OCI-LY7 (cell line): ENCODE data around the gene ANKRD11. TPM values are rescaled to one million over a fixed set of nuclear protein-coding genes. Genes with fewer than 3 reads are reported as not detected.
"Not testable (repeated sequence)": the region's sequence is repeated elsewhere in the genome, so short reads cannot be mapped to it uniquely, and the experiment has no call there.

Experiments
- BruUV-seq: library from RNA; stranded (reverse); fragments of 400-500 nt; replicated peaks from 2 replicates; lab custom pipeline; 2021; lab: Mats Ljungman, UMichigan
- CTCF ChIA-PET: fragments of 300-600 bp; sonication (Branson Sonifier 250); formaldehyde crosslinking; loops from one replicate; lab custom pipeline; 2022; ENCODE audit warnings: antibody characterized with exemption; ENCODE audit not compliant: unreplicated experiment; lab: Charles Lee
- POLR2A ChIA-PET: fragments of 300-600 bp; sonication (Branson Sonifier 250); formaldehyde crosslinking; loops from one replicate; lab custom pipeline; 2022; ENCODE audit warnings: antibody characterized with exemption; lab: Charles Lee
- DNase-seq: peaks from one replicate; pipeline ENCODE4 v3.0.0-alpha.2; 2015; ENCODE audit warnings: low spot score
- H2AFZ ChIP-seq: fragments of 200-600 bp; sonication (generic), shearing (Covaris generic); 2 replicates; pipeline ENCODE4 v1.6.1; 2014; ENCODE audit warnings: mild to moderate bottlenecking, antibody characterized with exemption, low read length, moderate library complexity
- H3K27ac ChIP-seq: fragments of 200-600 bp; sonication (generic); 2 replicates; pipeline ENCODE4 v1.5.1; 2014; ENCODE audit warnings: mixed run types, low read depth, mild to moderate bottlenecking, moderate library complexity, low read length, inconsistent platforms; ENCODE audit not compliant: poor library complexity, severe bottlenecking
- H3K36me3 ChIP-seq: fragments of 200-600 bp; sonication (generic); 2 replicates; pipeline ENCODE4 v1.6.1; 2014; ENCODE audit warnings: mild to moderate bottlenecking, antibody characterized with exemption, low read length, moderate library complexity, mixed read lengths; ENCODE audit not compliant: insufficient read depth
- H3K4me1 ChIP-seq: fragments of 200-600 bp; sonication (generic); 2 replicates; pipeline ENCODE4 v1.5.1; 2014; ENCODE audit warnings: mild to moderate bottlenecking, low read length; ENCODE audit not compliant: insufficient read depth, poor library complexity, severe bottlenecking
- H3K4me2 ChIP-seq: fragments of 200-600 bp; sonication (generic); 2 replicates; pipeline ENCODE4 v1.6.1; 2014; ENCODE audit warnings: mild to moderate bottlenecking, low read length
- H3K4me3 ChIP-seq: fragments of 200-600 bp; sonication (generic); 2 replicates; pipeline ENCODE4 v1.5.1; 2014; ENCODE audit warnings: mild to moderate bottlenecking, low read depth, low read length; ENCODE audit not compliant: poor library complexity, severe bottlenecking
- H3K79me2 ChIP-seq: fragments of 200-600 bp; sonication (generic); 2 replicates; pipeline ENCODE4 v1.6.1; 2016; ENCODE audit warnings: low read depth, mild to moderate bottlenecking, low read length, moderate library complexity, mixed read lengths; ENCODE audit not compliant: insufficient read depth
- H3K9me2 ChIP-seq: fragments of 200-600 bp; sonication (generic); 2 replicates; pipeline ENCODE4 v1.6.1; 2016; ENCODE audit warnings: mild to moderate bottlenecking, low read length, mixed read lengths; ENCODE audit not compliant: insufficient read depth
- H3K9me3 ChIP-seq: fragments of 200-600 bp; sonication (generic); 2 replicates; pipeline ENCODE4 v1.6.1; 2014; ENCODE audit warnings: mild to moderate bottlenecking, mixed run types, low read length, mixed read lengths
- H4K20me1 ChIP-seq: fragments of 200-600 bp; sonication (generic); 2 replicates; pipeline ENCODE4 v1.6.1; 2014; ENCODE audit warnings: mild to moderate bottlenecking, antibody characterized with exemption, low read length, moderate library complexity, mixed read lengths; ENCODE audit not compliant: insufficient read depth
- EZH2phosphoT487 ChIP-seq: fragments of 200-600 bp; sonication (generic); IDR thresholded peaks from 2 replicates; pipeline ENCODE4 v1.6.1; 2018; ENCODE audit warnings: low read depth, borderline replicate concordance, mild to moderate bottlenecking, mixed run types, antibody characterized with exemption, low read length, moderate library complexity, mixed read lengths
- intact Hi-C: fragments of 100-400 bp; cut with micrococcal nuclease; formaldehyde crosslinking; loops from one replicate; pipeline ENCODE4 v1.10.0; 2022; ENCODE audit not compliant: unreplicated experiment
- total RNA-seq, 2 experiments: library from RNA; depleted of rRNA in 1 of 2; stranded (reverse); fragments of >200 nt in 1 of 2; shearing (Covaris generic) in 1 of 2; gene quantifications; 2 replicates each; pipeline ENCODE4 v1.2.3, GENCODE V29; 2014 to 2022
- TF ChIP-seq, protein P1 (sequence below): fragments of 200-600 bp; sonication (generic); conservative IDR thresholded peaks from 2 replicates; pipeline ENCODE4 v1.5.1; 2014; ENCODE audit warnings: mild to moderate bottlenecking, antibody characterized with exemption, low read length, moderate library complexity, mixed read lengths

The ANKRD11 gene
- total RNA-seq, 2 experiments from 2014 or later: 89.1 to 251 TPM

DNA sequence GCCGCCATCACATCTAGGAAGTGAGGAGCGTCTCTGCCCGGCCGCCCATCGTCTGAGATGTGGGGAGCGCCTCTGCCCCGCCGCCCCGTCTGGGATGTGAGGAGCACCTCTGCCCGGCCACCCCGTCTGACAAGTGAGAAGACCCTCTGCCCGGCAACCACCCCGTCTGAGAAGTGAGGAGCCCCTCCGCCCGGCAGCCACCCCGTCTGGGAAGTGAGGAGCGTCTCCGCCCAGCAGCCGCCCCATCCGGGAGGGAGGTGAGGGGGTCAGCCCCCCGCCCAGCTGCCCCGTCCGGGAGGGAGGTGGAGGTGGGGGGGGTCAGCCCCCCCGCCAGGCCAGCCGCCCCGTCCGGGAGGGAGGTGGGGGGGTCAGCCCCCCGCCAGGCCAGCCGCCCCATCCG is 27.7 kb downstream of the ANKRD11 start:
- intact Hi-C loops, H3K4me1 ChIP-seq: not testable (repeated sequence)

DNA sequence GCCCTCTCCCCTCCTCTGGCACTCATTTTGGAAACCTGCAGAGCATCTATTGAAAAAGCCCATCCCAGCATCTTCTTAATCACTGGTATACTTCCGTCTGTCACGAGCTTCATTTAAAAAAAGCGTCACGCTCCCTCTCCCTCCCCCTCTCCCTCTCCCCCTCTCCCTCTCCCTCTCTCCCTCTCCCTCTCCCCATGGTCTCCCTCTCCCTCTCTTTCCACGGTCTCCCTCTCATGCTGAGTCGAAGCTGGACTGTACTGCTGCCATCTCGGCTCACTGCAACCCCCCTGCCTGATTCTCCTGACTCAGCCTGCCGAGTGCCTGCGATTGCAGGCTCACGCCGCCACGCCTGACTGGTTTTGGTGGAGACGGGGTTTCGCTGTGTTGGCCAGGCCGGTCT is 28.5 kb downstream of the ANKRD11 start:
- BruUV-seq, H2AFZ ChIP-seq, H3K4me1 ChIP-seq, DNase-seq, H3K4me2 ChIP-seq, H3K9me3 ChIP-seq, POLR2A ChIA-PET, CTCF ChIA-PET, H3K4me3 ChIP-seq, H3K9me2 ChIP-seq, H3K27ac ChIP-seq: not testable (repeated sequence)
- H3K36me3 ChIP-seq: peaks cover 52% of the 10 kb centered on the region
- H3K79me2 ChIP-seq: peaks cover 88% of the 10 kb centered on the region
- intact Hi-C loops: loop anchor here (1.0 kb wide), 1 partner anchor 9 kb away; no protein-coding TSS in a partner anchor
- peaks cover 13% of the 10 kb centered on the region; the same call in 1 of the 2 replicates for H4K20me1 ChIP-seq

More for the DNA sequence above, 27.7 kb downstream of the ANKRD11 start:
- H3K9me2 ChIP-seq, POLR2A ChIA-PET, H3K4me3 ChIP-seq, H2AFZ ChIP-seq, H3K9me3 ChIP-seq, H3K4me2 ChIP-seq, DNase-seq, BruUV-seq, CTCF ChIA-PET, H3K27ac ChIP-seq: not testable (repeated sequence)
- H3K36me3 ChIP-seq: peaks cover 55% of the 10 kb centered on the region
- peaks cover 88% of the 10 kb centered on the region for H3K79me2 ChIP-seq
- peaks cover 13% of the 10 kb centered on the region; the same call in 1 of the 2 replicates for H4K20me1 ChIP-seq

DNA sequence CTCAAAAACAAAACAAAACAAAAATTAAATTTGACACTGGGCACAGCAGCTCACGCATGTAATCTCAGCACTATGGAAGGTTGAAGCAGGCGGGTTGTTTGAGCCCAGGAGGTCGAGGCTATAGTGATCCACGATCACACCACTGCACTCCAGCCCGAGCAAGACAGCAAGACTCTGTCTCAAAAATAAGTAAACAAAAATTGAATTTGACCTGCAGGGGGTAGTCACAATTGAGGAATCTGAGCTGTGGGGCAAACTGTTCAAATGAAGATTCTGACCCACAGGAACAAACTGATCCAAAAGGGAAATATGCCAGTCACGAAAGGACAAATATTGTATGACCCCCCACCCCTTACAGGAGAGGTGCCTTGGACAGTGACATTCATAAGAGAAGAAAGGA is 29.8 kb downstream of the ANKRD11 start:
- no peak overlapping the region for H3K4me2 ChIP-seq
- intact Hi-C loops: no loop called here
- no peak for TF ChIP-seq EZH2phosphoT487
- TF ChIP-seq, protein P1, sequence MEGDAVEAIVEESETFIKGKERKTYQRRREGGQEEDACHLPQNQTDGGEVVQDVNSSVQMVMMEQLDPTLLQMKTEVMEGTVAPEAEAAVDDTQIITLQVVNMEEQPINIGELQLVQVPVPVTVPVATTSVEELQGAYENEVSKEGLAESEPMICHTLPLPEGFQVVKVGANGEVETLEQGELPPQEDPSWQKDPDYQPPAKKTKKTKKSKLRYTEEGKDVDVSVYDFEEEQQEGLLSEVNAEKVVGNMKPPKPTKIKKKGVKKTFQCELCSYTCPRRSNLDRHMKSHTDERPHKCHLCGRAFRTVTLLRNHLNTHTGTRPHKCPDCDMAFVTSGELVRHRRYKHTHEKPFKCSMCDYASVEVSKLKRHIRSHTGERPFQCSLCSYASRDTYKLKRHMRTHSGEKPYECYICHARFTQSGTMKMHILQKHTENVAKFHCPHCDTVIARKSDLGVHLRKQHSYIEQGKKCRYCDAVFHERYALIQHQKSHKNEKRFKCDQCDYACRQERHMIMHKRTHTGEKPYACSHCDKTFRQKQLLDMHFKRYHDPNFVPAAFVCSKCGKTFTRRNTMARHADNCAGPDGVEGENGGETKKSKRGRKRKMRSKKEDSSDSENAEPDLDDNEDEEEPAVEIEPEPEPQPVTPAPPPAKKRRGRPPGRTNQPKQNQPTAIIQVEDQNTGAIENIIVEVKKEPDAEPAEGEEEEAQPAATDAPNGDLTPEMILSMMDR: no peak
- peaks cover 53% of the 10 kb centered on the region for H3K36me3 ChIP-seq
- no TSS peak for BruUV-seq
- no peak overlapping the region for H3K4me3 ChIP-seq
- no peak overlapping the region for H2AFZ ChIP-seq
- peaks cover 19% of the 10 kb centered on the region for H4K20me1 ChIP-seq
- POLR2A ChIA-PET: interaction anchor here (0.6 kb wide), 1 partner anchor 76 kb away, joined by 3 read pairs; no protein-coding TSS in a partner anchor
- no peaks in the 10 kb centered on the region for H3K9me3 ChIP-seq
- CTCF ChIA-PET: no interaction called here
- no peaks in the 10 kb centered on the region for H3K9me2 ChIP-seq
- H3K4me1 ChIP-seq: peaks cover 4% of the 10 kb centered on the region
- no peak overlapping the region for H3K27ac ChIP-seq
- H3K79me2 ChIP-seq: peaks cover 88% of the 10 kb centered on the region
- DNase-seq: no peak
